GM13977 (cell line): ENCODE measurements around the gene BNIPL.
A peak's percentile ranks its signal among the peaks of the same experiment; 100 is the strongest.

Experiments used
- DNase-seq: peaks from one replicate; pipeline ENCODE4 v3.0.0; 2012; ENCODE audit warnings: low spot score
- CTCF ChIP-seq: IDR thresholded peaks from 2 replicates; pipeline ENCODE4 v1.5.1; 2012; ENCODE audit warnings: mild to moderate bottlenecking, control low read depth; ENCODE audit not compliant: insufficient read depth; ENCODE audit errors: extremely low read depth, missing control alignments
- in situ Hi-C: fragments of 300-500 bp; cut with MboI; formaldehyde crosslinking; loops from one replicate; pipeline ENCODE4 v1.12.0; 2022; ENCODE audit warnings: low sequenced_read_pairs, low pct_unique_long_range_greater_than_20kb, mixed read lengths, inconsistent platforms; ENCODE audit not compliant: unreplicated experiment

The BNIPL gene

GRCh38 chr1:151070474-151071276 lies 34.3 kb downstream of the BNIPL start, which contains the start of gene GABPB2:
Gene GABPB2, plus strand, starts transcription at chr1:151070761. Its CDS starts 17,429 bp downstream, at chr1:151088190.
- in situ Hi-C loops = no loop called here
- TF ChIP-seq CTCF = peak; percentile 85
- DNase-seq = peak; percentile 88

GRCh38 chr1:151072224-151072623 lies 35.8 kb downstream of the BNIPL start:
- no peak for TF ChIP-seq CTCF
- in situ Hi-C loops = no loop called here
- no peak for DNase-seq

DNA sequence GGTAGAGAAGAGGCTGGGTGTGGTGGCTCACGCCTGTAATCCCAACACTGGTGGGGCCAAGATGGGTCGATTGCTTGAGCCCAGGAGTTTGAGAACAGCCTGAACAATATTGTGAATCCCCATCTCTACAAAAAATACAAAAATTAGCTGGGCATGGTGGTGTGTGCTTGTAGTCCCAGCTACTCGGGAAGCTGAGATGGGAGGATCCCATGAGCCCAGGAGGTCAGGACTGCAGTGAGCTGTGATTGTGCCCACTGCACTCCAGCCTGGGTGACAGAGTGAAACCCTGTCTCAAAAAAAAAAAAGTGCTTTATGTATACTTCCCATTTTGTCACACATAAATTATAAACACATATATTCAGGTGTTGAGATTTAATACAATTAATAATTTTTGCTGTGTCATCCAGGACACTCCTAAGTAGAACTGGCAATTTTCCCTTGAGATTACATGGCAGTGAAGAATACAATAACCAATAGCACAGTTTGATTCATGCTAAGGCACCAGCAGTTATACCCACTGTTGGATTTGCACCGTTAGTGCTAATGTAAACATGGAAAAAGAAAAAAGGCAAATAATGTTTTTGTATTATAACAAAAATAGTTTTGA lies 49.7 kb downstream of the BNIPL start:
- no peak for TF ChIP-seq CTCF
- in situ Hi-C loops = no loop called here
- no peak for DNase-seq
